NT2/D1 (cell line): Measurements from ENCODE around the gene LPCAT2.

Experiments used
- SUZ12 ChIP-seq: IDR thresholded peaks from 2 replicates; pipeline ENCODE4 v1.6.1; 2011; ENCODE audit not compliant: insufficient read length, insufficient read depth; ENCODE audit errors: extremely low read depth
- YY1 ChIP-seq: IDR thresholded peaks from 2 replicates; pipeline ENCODE4 v1.6.1; 2011; ENCODE audit not compliant: insufficient read length, insufficient read depth
- ZNF274 ChIP-seq: IDR thresholded peaks from 2 replicates; pipeline ENCODE4 v1.6.1; 2011; ENCODE audit warnings: mild to moderate bottlenecking, low read depth, low read length

DNA sequence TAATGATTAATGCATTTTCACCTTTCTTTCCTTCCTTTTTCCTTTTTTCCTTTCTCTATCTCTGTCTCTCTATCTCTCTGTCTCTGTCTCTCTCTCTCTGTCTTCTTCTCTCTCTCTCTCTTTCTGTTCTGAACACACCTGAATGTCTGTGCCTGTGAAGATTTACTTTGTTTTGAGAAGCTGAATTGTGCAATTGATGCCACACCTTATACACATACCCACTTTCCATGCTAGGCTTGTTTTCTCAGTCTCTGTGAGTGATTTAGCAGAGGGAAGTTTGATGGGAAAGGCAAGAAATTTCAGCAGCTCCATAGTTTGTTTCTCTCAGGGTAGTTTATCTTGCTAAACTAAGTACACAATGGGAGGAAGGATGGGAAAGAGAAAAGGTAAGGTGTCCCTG lies 48.3 kb downstream of the LPCAT2 start:
- TF ChIP-seq YY1 = no peak
- no peak for TF ChIP-seq ZNF274
- TF ChIP-seq SUZ12 = no peak
